ENCODE data around the gene PCDH9.

PCDH9 gene

GRCh38 chr13:67094952-67095351, 135.2 kb downstream of the PCDH9 start:
- DNase-seq (ENCODE audit: low read depth): no peak
- no peak overlapping the region for H3K4me3 ChIP-seq (ENCODE audit: low read length)
- TF ChIP-seq CTCF (IDR thresholded peaks at IDR 0.05; ENCODE audit: insufficient read depth, low read depth, low read length, missing control alignments): no peak

DNA sequence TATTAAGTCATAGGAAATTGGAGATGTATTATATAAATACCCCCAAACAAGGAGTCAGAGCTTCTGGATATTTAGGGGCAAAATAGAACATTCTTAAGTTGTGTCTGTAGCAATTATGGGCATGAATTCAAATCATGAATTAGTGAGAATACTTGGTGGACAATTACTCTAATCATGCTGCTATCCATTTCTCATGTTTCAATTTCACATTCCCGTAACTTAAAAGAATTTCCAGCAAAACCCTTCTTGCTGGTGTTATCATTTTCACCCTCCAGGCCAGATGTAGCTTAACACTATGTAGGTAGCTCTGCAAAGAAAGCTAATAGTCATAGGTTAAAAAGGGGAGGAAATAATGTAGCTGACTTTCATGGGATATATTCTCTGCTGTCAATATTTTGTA, 136.1 kb downstream of the PCDH9 start:
- no peak for TF ChIP-seq CTCF (IDR thresholded peaks at IDR 0.05; ENCODE audit: insufficient read depth, low read depth, low read length, missing control alignments)
- no peak overlapping the region for H3K4me3 ChIP-seq (ENCODE audit: low read length)
- no peak for DNase-seq (ENCODE audit: low read depth)

- no peak overlapping the region for H3K4me3 ChIP-seq (ENCODE audit: low read length)
- TF ChIP-seq CTCF (IDR thresholded peaks at IDR 0.05; ENCODE audit: insufficient read depth, low read depth, low read length, missing control alignments): no peak
- no peak for DNase-seq (ENCODE audit: low read depth)
Measured at GRCh38 chr13:67091603-67092002, 138.5 kb downstream of the PCDH9 start.

GRCh38 chr13:67090856-67091255, 139.3 kb downstream of the PCDH9 start:
- no peak for DNase-seq (ENCODE audit: low read depth)
- TF ChIP-seq CTCF (IDR thresholded peaks at IDR 0.05; ENCODE audit: insufficient read depth, low read depth, low read length, missing control alignments): no peak
- H3K4me3 ChIP-seq (ENCODE audit: low read length): no peak overlapping the region

DNA sequence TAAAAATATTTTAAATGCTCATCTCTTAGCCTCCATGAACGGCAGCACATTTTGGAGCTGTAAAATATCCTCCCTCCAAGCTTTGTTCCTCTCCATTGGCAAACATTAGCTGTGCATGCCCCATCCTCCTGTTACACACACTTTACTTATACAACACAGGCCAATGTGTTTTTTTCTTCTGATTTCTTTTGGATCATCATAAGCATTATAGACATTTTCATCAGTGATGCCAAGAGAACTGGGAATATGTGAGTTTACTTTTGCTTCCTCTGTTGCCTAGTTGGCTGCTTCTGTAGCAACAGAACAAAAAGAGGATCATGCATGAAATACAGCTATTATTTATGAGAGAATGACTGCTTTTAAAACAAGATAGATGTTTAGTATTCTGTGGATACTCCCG, 142.6 kb downstream of the PCDH9 start:
- DNase-seq (ENCODE audit: low read depth): no peak
- no peak overlapping the region for H3K4me3 ChIP-seq (ENCODE audit: low read length)
- no peak for TF ChIP-seq CTCF (IDR thresholded peaks at IDR 0.05; ENCODE audit: insufficient read depth, low read depth, low read length, missing control alignments)

GRCh38 chr13:67086260-67086659, 143.9 kb downstream of the PCDH9 start:
- H3K4me3 ChIP-seq (ENCODE audit: low read length): no peak overlapping the region
- no peak for TF ChIP-seq CTCF (IDR thresholded peaks at IDR 0.05; ENCODE audit: insufficient read depth, low read depth, low read length, missing control alignments)
- no peak for DNase-seq (ENCODE audit: low read depth)

DNA sequence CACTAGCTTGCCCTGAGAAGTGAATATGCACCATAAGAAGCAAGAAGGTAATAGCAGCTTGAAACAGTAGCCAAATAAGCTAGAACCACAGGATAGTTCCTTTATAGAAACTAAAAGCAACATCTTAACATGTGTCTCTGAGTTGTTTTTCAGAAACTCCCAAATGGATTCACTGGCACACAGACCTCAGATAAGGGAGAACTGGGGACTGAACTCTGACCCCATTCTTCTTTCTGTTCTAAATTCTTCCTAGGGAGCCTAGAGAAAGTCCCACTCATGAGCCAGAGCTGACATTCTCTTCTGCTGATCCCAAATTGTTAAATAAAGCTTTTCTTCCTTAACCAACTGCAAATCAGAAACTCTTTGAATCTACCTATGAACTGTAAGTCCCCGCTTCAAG, 146.1 kb downstream of the PCDH9 start:
- no peak for DNase-seq (ENCODE audit: low read depth)
- no peak for TF ChIP-seq CTCF (IDR thresholded peaks at IDR 0.05; ENCODE audit: insufficient read depth, low read depth, low read length, missing control alignments)
- no peak overlapping the region for H3K4me3 ChIP-seq (ENCODE audit: low read length)

All from epithelial cell of esophagus (primary cell).